ENCODE measurements around the gene BACH2. TPM values are rescaled to one million over a fixed set of nuclear protein-coding genes. Genes with fewer than 3 reads are reported as not detected.

BACH2 gene
- total and polyA plus RNA-seq, 2 experiments from 2014 or later, result 1.6 to 5.7 TPM

GRCh38 chr6:89955364-89955763, 341.3 kb downstream of the BACH2 start (continued):
- TF ChIP-seq REST (IDR thresholded peaks at IDR 0.05; ENCODE audit: unreplicated experiment), result no peak
- TF ChIP-seq ETS1 (IDR thresholded peaks at IDR 0.05), result no peak
- no peak for TF ChIP-seq CTCF (conservative IDR thresholded peaks at IDR 0.05; ENCODE audit: low read depth in 2 of 2)
- TF ChIP-seq JUNB (IDR thresholded peaks at IDR 0.05; ENCODE audit: unreplicated experiment), result no peak
- no peak for TF ChIP-seq POLR2AphosphoS5 (IDR thresholded peaks at IDR 0.05; ENCODE audit: low read depth)
- TF ChIP-seq CREB1 (CRISPR knock-in tag; IDR thresholded peaks at IDR 0.05; ENCODE audit: low read depth), result no peak
- no peak for TF ChIP-seq EZH2phosphoT487 (IDR thresholded peaks at IDR 0.05; ENCODE audit: unreplicated experiment)

- Histone ChIP-seq H3K79me2 (replicated peaks; ENCODE audit: insufficient read depth) (no peaks in the 10 kb centered on the region), H3F3A (replicated peaks; ENCODE audit: low read depth) (no peaks in the 10 kb centered on the region), H2AFZ (no peak overlapping the region), H3K36me3 (ENCODE audit: insufficient read depth) (no peaks in the 10 kb centered on the region), H3K27me3 (ENCODE audit: insufficient read depth) (no peaks in the 10 kb centered on the region), H3K4me2 (no peak overlapping the region), H3K4me3 (no peak overlapping the region), H3K27ac (ENCODE audit: low read depth) (no peak overlapping the region), H4K20me1 (replicated peaks; ENCODE audit: insufficient read depth) (no peaks in the 10 kb centered on the region), H3K9me2 (ENCODE audit: insufficient read depth) (no peaks in the 10 kb centered on the region), H3K4me1 (ENCODE audit: insufficient read depth) (no peaks in the 10 kb centered on the region)
- no peaks in the 10 kb centered on the region; the same call in 2 of the 3 replicates for H3K36me3 Mint-ChIP-seq (ENCODE audit: low read depth)
- H3K4me1 Mint-ChIP-seq, result peaks cover 6% of the 10 kb centered on the region; the same call in 2 of the 3 replicates
- ATAC-seq (no peak), DNase-seq (ENCODE audit: low spot score) (no peak)
- no peak overlapping the region for H3K27ac Mint-ChIP-seq
- peaks cover 4% of the 10 kb centered on the region for H3K27me3 Mint-ChIP-seq (ENCODE audit: insufficient read depth, low read depth, poor library complexity)
- no peaks in the 10 kb centered on the region for H3K9me3 Mint-ChIP-seq
- no peak overlapping the region for H3K4me3 Mint-ChIP-seq
- TF ChIP-seq CREB1 (CRISPR knock-in tag; IDR thresholded peaks at IDR 0.05; ENCODE audit: low read depth), result no peak
- no peak for TF ChIP-seq JUNB (IDR thresholded peaks at IDR 0.05; ENCODE audit: unreplicated experiment)
- no peak for TF ChIP-seq EZH2 (IDR thresholded peaks at IDR 0.05; ENCODE audit: low read depth, unreplicated experiment)
- TF ChIP-seq STAT1 (IDR thresholded peaks at IDR 0.05; ENCODE audit: unreplicated experiment), result no peak
- TF ChIP-seq POLR2AphosphoS5 (IDR thresholded peaks at IDR 0.05; ENCODE audit: low read depth), result no peak
- TF ChIP-seq ETS1 (IDR thresholded peaks at IDR 0.05), result no peak
- TF ChIP-seq CTCF (conservative IDR thresholded peaks at IDR 0.05; ENCODE audit: low read depth in 2 of 2), result no peak
These were observed 341.9 kb downstream of the BACH2 start for GRCh38 chr6:89954721-89955148.

Measured in GM23338 (cell line).